CD4-positive, alpha-beta memory T cell (primary cell): ENCODE results near the gene AMMECR1. TPM values are rescaled to one million over a fixed set of nuclear protein-coding genes. Genes with fewer than 3 reads are reported as not detected.
A peak's percentile ranks its signal among the peaks of the same experiment; 100 is the strongest.

Source experiments
- CTCF ChIA-PET: fragments of 350-600 bp; sonication (Branson Sonifier 250); formaldehyde crosslinking; loops from one replicate; lab custom pipeline; 2021; ENCODE audit warnings: inconsistent platforms; ENCODE audit not compliant: partially characterized antibody; lab: Charles Lee
- POLR2A ChIA-PET: fragments of 350-600 bp; sonication (Branson Sonifier 250); formaldehyde crosslinking; loops from one replicate; lab custom pipeline; 2021; ENCODE audit not compliant: partially characterized antibody; lab: Charles Lee
- DNase-seq, 5 donors: peaks; one replicate each; pipeline versions ENCODE4 v3.0.0 to v3.0.0-alpha.2; 2020 to 2022; ENCODE audit warnings: mixed read lengths in 1 of 5
- H3K27ac ChIP-seq: one replicate; pipeline ENCODE4 v1.7.0; 2013; ENCODE audit warnings: low read depth, low read length
- H3K27me3 ChIP-seq: 2 replicates; pipeline ENCODE4 v1.7.0; 2013; ENCODE audit warnings: mild to moderate bottlenecking, low read length, moderate library complexity; ENCODE audit not compliant: insufficient read depth
- H3K36me3 ChIP-seq: 2 replicates; pipeline ENCODE4 v1.7.0; 2013; ENCODE audit warnings: mild to moderate bottlenecking, low read length, moderate library complexity; ENCODE audit not compliant: insufficient read depth
- H3K4me1 ChIP-seq: 2 replicates; pipeline ENCODE4 v1.7.0; 2013; ENCODE audit warnings: mild to moderate bottlenecking, low read length, moderate library complexity; ENCODE audit not compliant: insufficient read depth
- H3K4me3 ChIP-seq, 2 donors: one replicate each; pipeline ENCODE4 v1.7.0; 2013; ENCODE audit warnings: low read length in 2 of 2, mild to moderate bottlenecking in 1 of 2
- H3K9me3 ChIP-seq, 2 donors: one replicate each; pipeline ENCODE4 v1.7.0; 2013; ENCODE audit warnings: low read length in 2 of 2, control low read depth in 1 of 2; ENCODE audit not compliant: control insufficient read depth in 1 of 2
- H3K27ac Mint-ChIP-seq, 7 donors: one replicate each; pipeline ENCODE4 v1.8.0; 2020 to 2021; ENCODE audit warnings: mixed read lengths in 7 of 7, mild to moderate bottlenecking in 6 of 7, inconsistent platforms in 3 of 7, moderate library complexity in 3 of 7
- H3K27me3 Mint-ChIP-seq, 2 donors: one replicate each; pipeline ENCODE4 v1.8.0; 2020 to 2021; ENCODE audit warnings: mixed read lengths in 2 of 2
- H3K36me3 Mint-ChIP-seq, 2 donors: one replicate each; pipeline ENCODE4 v1.8.0; 2020 to 2021; ENCODE audit warnings: mixed read lengths in 2 of 2, inconsistent platforms in 1 of 2, mild to moderate bottlenecking in 1 of 2
- H3K4me1 Mint-ChIP-seq, 4 donors: one replicate each; pipeline ENCODE4 v1.8.0; 2020 to 2021; ENCODE audit warnings: mixed read lengths in 4 of 4, mild to moderate bottlenecking in 1 of 4
- H3K4me3 Mint-ChIP-seq, 8 donors: one replicate each; pipeline ENCODE4 v1.8.0; 2020 to 2021; ENCODE audit warnings: mixed read lengths in 8 of 8, mild to moderate bottlenecking in 7 of 8, moderate library complexity in 6 of 8, inconsistent platforms in 3 of 8
- H3K9me3 Mint-ChIP-seq, 8 donors: one replicate each; pipeline ENCODE4 v1.8.0; 2020 to 2021; ENCODE audit warnings: mixed read lengths in 8 of 8, mild to moderate bottlenecking in 5 of 8, inconsistent platforms in 3 of 8, moderate library complexity in 1 of 8
- intact Hi-C: fragments of 100-400 bp; cut with micrococcal nuclease; formaldehyde crosslinking; loops from one replicate; pipeline ENCODE4 v1.15.1; 2023
- polyA plus RNA-seq, 2 donors: library from polyadenylated mRNA; unstranded; fragments of 300-500 nt; fragmentation: Illumina TruSeq; gene quantifications; one replicate each; pipeline ENCODE4 v1.2.3, GENCODE V29; 2021
- total RNA-seq, 2 experiments: library from RNA; stranded (reverse); gene quantifications; one replicate each; pipeline ENCODE4 v1.2.3, GENCODE V29; 2021

Gene AMMECR1
- total and polyA plus RNA-seq, 4 experiments from 2014 or later = 15.4 to 21.7 (median 16.8) TPM

GRCh38 chrX:110180928-110181310, 137.0 kb downstream of the AMMECR1 start:
- Histone ChIP-seq H3K27me3 (no peaks in the 10 kb centered on the region), H3K4me1 (peaks cover 10% of the 10 kb centered on the region), H3K36me3 (no peaks in the 10 kb centered on the region), H3K27ac (no peak overlapping the region), H3K4me3 (no peak overlapping the region), H3K9me3 (no peaks in the 10 kb centered on the region)
- intact Hi-C loops = no loop called here
- CTCF ChIA-PET = interaction anchor here (1.5 to 3.6 kb wide), 2 partner anchors 12 to 227 kb away, joined by 5 to 20 read pairs; no protein-coding TSS in a partner anchor
- H3K36me3 Mint-ChIP-seq = peaks cover 4 to 15% of the 10 kb centered on the region in 2 donors
- peak overlapping the region in 1 of 7 donors; percentile 32 for H3K27ac Mint-ChIP-seq
- no peak overlapping the region for H3K4me3 Mint-ChIP-seq
- peaks cover 8 to 24% (median 17%) of the 10 kb centered on the region in 4 donors for H3K4me1 Mint-ChIP-seq
- peaks cover 0 to 5% (median 0%) of the 10 kb centered on the region in 8 donors for H3K9me3 Mint-ChIP-seq
- no peak for DNase-seq
- no peaks in the 10 kb centered on the region for H3K27me3 Mint-ChIP-seq
- POLR2A ChIA-PET = interaction anchor here (1.0 to 1.1 kb wide), 2 partner anchors 49 to 137 kb away, joined by 3 read pairs; partner anchors contain the start of gene AMMECR1

- no peak overlapping the region for H3K4me3 ChIP-seq
- DNase-seq = no peak
- Mint-ChIP-seq H3K9me3 (peaks cover 0 to 3% (median 0%) of the 10 kb centered on the region in 8 donors), H3K36me3 (peaks cover 4 to 15% of the 10 kb centered on the region in 2 donors), H3K27ac (peak overlapping the region in 3 of 7 donors; percentile 4 to 32 (median 25)), H3K4me3 (no peak overlapping the region), H3K4me1 (peaks cover 8 to 20% (median 14%) of the 10 kb centered on the region in 4 donors), H3K27me3 (no peaks in the 10 kb centered on the region)
- H3K27ac ChIP-seq = no peak overlapping the region
- POLR2A ChIA-PET = interaction anchor here (1.1 kb wide), 1 partner anchor 137 kb away, joined by 3 read pairs; the partner anchor contains the start of gene AMMECR1
- H3K4me1 ChIP-seq = peaks cover 7% of the 10 kb centered on the region
- no peaks in the 10 kb centered on the region for H3K9me3 ChIP-seq
- H3K27me3 ChIP-seq = no peaks in the 10 kb centered on the region
- CTCF ChIA-PET = interaction anchor here (1.2 to 3.6 kb wide), 3 partner anchors 10 to 228 kb away, joined by 4 to 20 read pairs (median 5); no protein-coding TSS in a partner anchor
- intact Hi-C loops = no loop called here
- no peaks in the 10 kb centered on the region for H3K36me3 ChIP-seq
These were observed 137.5 kb downstream of the AMMECR1 start for GRCh38 chrX:110180176-110180927.

- no peaks in the 10 kb centered on the region for H3K4me1 ChIP-seq
- DNase-seq = no peak
- Mint-ChIP-seq H3K36me3 (peaks cover 6 to 21% of the 10 kb centered on the region in 2 donors), H3K4me1 (peaks cover 8 to 12% (median 10%) of the 10 kb centered on the region in 4 donors), H3K27ac (peak overlapping the region in 1 of 7 donors; percentile 48), H3K4me3 (no peak overlapping the region), H3K9me3 (peaks cover 0 to 2% (median 0%) of the 10 kb centered on the region in 8 donors), H3K27me3 (no peaks in the 10 kb centered on the region)
- H3K27ac ChIP-seq = no peak overlapping the region
- intact Hi-C loops = loop anchor here (10.0 kb wide), 1 partner anchor 46 kb away; no protein-coding TSS in a partner anchor
- H3K36me3 ChIP-seq = no peaks in the 10 kb centered on the region
- CTCF ChIA-PET = interaction anchor here (3.6 kb wide), 1 partner anchor 9 kb away, joined by 20 read pairs; no protein-coding TSS in a partner anchor
- no peaks in the 10 kb centered on the region for H3K9me3 ChIP-seq
- no peak overlapping the region for H3K4me3 ChIP-seq
- no peaks in the 10 kb centered on the region for H3K27me3 ChIP-seq
- POLR2A ChIA-PET = interaction anchor here (1.1 to 1.6 kb wide), 3 partner anchors 52 to 138 kb away, joined by 3 to 4 read pairs (median 4); no protein-coding TSS in a partner anchor
These were observed 139.6 kb downstream of the AMMECR1 start for GRCh38 chrX:110178179-110178865.

GRCh38 chrX:110175696-110176095, 142.2 kb downstream of the AMMECR1 start:
- peaks cover 6 to 12% (median 9%) of the 10 kb centered on the region in 4 donors for H3K4me1 Mint-ChIP-seq
- H3K9me3 Mint-ChIP-seq = peaks cover 0 to 2% (median 0%) of the 10 kb centered on the region in 8 donors
- no peak overlapping the region for H3K4me3 Mint-ChIP-seq
- intact Hi-C loops = loop anchor here (10.0 kb wide), 1 partner anchor 49 kb away; no protein-coding TSS in a partner anchor
- no peaks in the 10 kb centered on the region for H3K9me3 ChIP-seq
- H3K27ac ChIP-seq = no peak overlapping the region
- no peaks in the 10 kb centered on the region for H3K4me1 ChIP-seq
- ChIA-PET POLR2A (no interaction called here), CTCF (no interaction called here)
- no peak overlapping the region for H3K4me3 ChIP-seq
- peaks cover 17 to 32% of the 10 kb centered on the region in 2 donors for H3K36me3 Mint-ChIP-seq
- DNase-seq = no peak
- no peaks in the 10 kb centered on the region for H3K27me3 Mint-ChIP-seq
- peak overlapping the region in 1 of 7 donors; percentile 43 for H3K27ac Mint-ChIP-seq
- H3K27me3 ChIP-seq = no peaks in the 10 kb centered on the region
- H3K36me3 ChIP-seq = no peaks in the 10 kb centered on the region

- ChIA-PET POLR2A (no interaction called here), CTCF (interaction anchor here (1.0 to 1.3 kb wide), 2 partner anchors 10 to 14 kb away, joined by 3 read pairs; no protein-coding TSS in a partner anchor)
- H3K4me1 ChIP-seq = no peaks in the 10 kb centered on the region
- H3K27me3 ChIP-seq = no peaks in the 10 kb centered on the region
- H3K4me3 Mint-ChIP-seq = no peak overlapping the region
- peaks cover 4 to 12% (median 7%) of the 10 kb centered on the region in 4 donors for H3K4me1 Mint-ChIP-seq
- no peak overlapping the region for H3K27ac ChIP-seq
- no peaks in the 10 kb centered on the region for H3K27me3 Mint-ChIP-seq
- no peaks in the 10 kb centered on the region for H3K36me3 ChIP-seq
- H3K9me3 Mint-ChIP-seq = peaks cover 0 to 2% (median 0%) of the 10 kb centered on the region in 8 donors
- intact Hi-C loops = loop anchor here (10.0 kb wide), 1 partner anchor 50 kb away; no protein-coding TSS in a partner anchor
- peaks cover 17 to 32% of the 10 kb centered on the region in 2 donors for H3K36me3 Mint-ChIP-seq
- H3K27ac Mint-ChIP-seq = no peak overlapping the region
- H3K9me3 ChIP-seq = no peaks in the 10 kb centered on the region
- H3K4me3 ChIP-seq = no peak overlapping the region
- no peak for DNase-seq
These were observed 142.7 kb downstream of the AMMECR1 start for GRCh38 chrX:110175146-110175545.

DNA sequence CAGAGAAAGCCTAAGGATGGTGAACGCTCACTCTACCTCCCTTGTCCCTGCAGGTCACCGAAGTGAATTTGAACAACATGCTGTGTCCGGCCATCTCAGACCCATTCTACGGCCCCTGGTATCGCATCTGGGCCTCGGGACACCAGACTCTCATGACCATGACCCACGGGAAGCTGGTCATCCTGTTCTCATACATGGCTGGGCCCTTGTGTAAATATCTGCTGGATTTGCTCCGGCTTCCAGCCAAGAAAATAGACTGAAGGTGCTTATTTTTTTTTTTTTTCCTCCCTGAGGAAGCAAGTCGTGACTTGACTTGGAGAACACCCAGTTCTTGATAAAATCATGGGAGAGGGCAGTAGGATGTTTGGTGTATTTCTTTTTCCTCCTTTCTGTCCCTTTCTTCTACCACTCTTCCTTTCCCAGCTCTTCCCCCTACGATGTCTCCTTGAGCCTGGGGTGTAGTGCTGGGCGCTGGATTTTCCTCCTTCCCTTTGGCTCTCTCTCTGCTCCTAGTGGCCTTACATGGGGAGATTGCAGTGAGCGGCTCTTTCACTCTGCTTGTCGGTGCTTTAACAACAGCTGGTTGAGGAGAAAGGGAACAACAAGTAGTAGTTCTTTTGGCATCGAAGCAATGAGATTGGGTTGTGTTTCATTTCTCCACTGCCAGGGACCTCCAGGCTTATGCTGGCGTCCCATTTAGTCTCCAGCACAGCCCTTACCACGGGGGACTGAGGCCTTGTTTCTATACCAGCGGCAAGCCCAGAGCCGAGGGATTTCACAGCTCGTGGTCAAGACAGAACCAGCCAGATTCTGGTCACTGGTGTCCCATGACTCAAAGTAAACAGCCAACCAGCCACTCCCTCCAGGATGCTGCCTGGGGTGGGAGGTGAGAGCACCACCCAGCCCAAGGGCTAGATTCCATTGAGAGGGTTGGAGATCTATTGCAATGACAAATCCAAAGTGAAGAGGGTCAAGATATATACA, 144.4 kb downstream of the AMMECR1 start:
- H3K4me1 Mint-ChIP-seq = peaks cover 0 to 2% (median 0%) of the 10 kb centered on the region in 4 donors
- Histone ChIP-seq H3K9me3 (no peaks in the 10 kb centered on the region), H3K4me3 (no peak overlapping the region), H3K4me1 (no peaks in the 10 kb centered on the region), H3K27me3 (no peaks in the 10 kb centered on the region), H3K27ac (no peak overlapping the region), H3K36me3 (no peaks in the 10 kb centered on the region)
- POLR2A ChIA-PET = no interaction called here
- H3K36me3 Mint-ChIP-seq = peaks cover 13 to 32% of the 10 kb centered on the region in 2 donors
- peaks cover 0 to 2% (median 0%) of the 10 kb centered on the region in 8 donors for H3K9me3 Mint-ChIP-seq
- DNase-seq = no peak
- H3K4me3 Mint-ChIP-seq = no peak overlapping the region
- no peaks in the 10 kb centered on the region for H3K27me3 Mint-ChIP-seq
- CTCF ChIA-PET = interaction anchor here (0.8 to 1.2 kb wide), 2 partner anchors 11 to 132 kb away, joined by 3 read pairs; no protein-coding TSS in a partner anchor
- no peak overlapping the region for H3K27ac Mint-ChIP-seq
- intact Hi-C loops = loop anchor here (10.0 kb wide), 1 partner anchor 51 kb away; no protein-coding TSS in a partner anchor
